HepG2 (cell line): ENCODE data around the gene ATP6V0E2. TPM values are rescaled to one million over a fixed set of nuclear protein-coding genes. Genes with fewer than 3 reads are reported as not detected.

ENCODE experiments used
- ARNT ChIP-seq: fragments of 450-650 bp; IDR thresholded peaks from 2 replicates; pipeline ENCODE4 v1.6.1; 2017
- CREBL2 ChIP-seq: sonication (generic); formaldehyde crosslinking; IDR thresholded peaks from 2 replicates; pipeline ENCODE4 v1.8.1; 2023; ENCODE audit warnings: missing genetic modification reagents, mild to moderate bottlenecking, borderline replicate concordance
- HOXA5 ChIP-seq: sonication (generic); formaldehyde crosslinking; IDR thresholded peaks from 2 replicates; pipeline ENCODE4 v1.4.0; 2020; ENCODE audit warnings: missing genetic modification reagents
- IRF9 ChIP-seq: sonication (generic); formaldehyde crosslinking; IDR thresholded peaks from 2 replicates; pipeline ENCODE4 v1.8.0; 2022; ENCODE audit warnings: missing genetic modification reagents, mild to moderate bottlenecking, borderline replicate concordance
- KAT7 ChIP-seq: IDR thresholded peaks from 2 replicates; pipeline ENCODE4 v1.6.1; 2018; ENCODE audit warnings: borderline replicate concordance, missing compliant biosample characterization
- KDM5A ChIP-seq: fragments of 200-600 bp; sonication (generic); IDR thresholded peaks from 2 replicates; pipeline ENCODE4 v1.7.0; 2018; ENCODE audit warnings: antibody characterized with exemption, mild to moderate bottlenecking, low read length, borderline replicate concordance
- KMT2B ChIP-seq: IDR thresholded peaks from 2 replicates; pipeline ENCODE4 v1.6.1; 2016; ENCODE audit warnings: missing genetic modification reagents, missing compliant biosample characterization
- POLR2G ChIP-seq: fragments of 200-400 bp; formaldehyde crosslinking; IDR thresholded peaks from 2 replicates; pipeline ENCODE4 v1.6.1; 2018; ENCODE audit warnings: mild to moderate bottlenecking, low read depth, low read length, moderate library complexity
- PREB ChIP-seq: sonication (generic); formaldehyde crosslinking; IDR thresholded peaks from 2 replicates; pipeline ENCODE4 v1.4.0; 2020; ENCODE audit warnings: missing genetic modification reagents
- RFX5 ChIP-seq: IDR thresholded peaks from 2 replicates; pipeline ENCODE4 v1.6.1; 2011; ENCODE audit warnings: low read depth, low read length, improper control_type of control experiment
- SMARCE1 ChIP-seq: fragments of 450-650 bp; IDR thresholded peaks from 2 replicates; pipeline ENCODE4 v1.6.1; 2017; ENCODE audit warnings: borderline replicate concordance
- SP4 ChIP-seq: sonication (generic); formaldehyde crosslinking; IDR thresholded peaks from 2 replicates; pipeline ENCODE4 v1.8.1; 2023; ENCODE audit warnings: mild to moderate bottlenecking, missing genetic modification reagents
- ZBTB7A ChIP-seq: sonication (generic); formaldehyde crosslinking; IDR thresholded peaks from 2 replicates; pipeline ENCODE4 v1.8.0; 2022; ENCODE audit warnings: mild to moderate bottlenecking, missing genetic modification reagents
- ZMYM2 ChIP-seq: sonication (generic); formaldehyde crosslinking; IDR thresholded peaks from 2 replicates; pipeline ENCODE4 v1.8.0; 2022; ENCODE audit warnings: mild to moderate bottlenecking, missing genetic modification reagents
- ZNF263 ChIP-seq: sonication (generic); formaldehyde crosslinking; IDR thresholded peaks from 2 replicates; pipeline ENCODE4 v1.4.0; 2020; ENCODE audit warnings: missing genetic modification reagents
- ZNF574 ChIP-seq: sonication (generic); formaldehyde crosslinking; IDR thresholded peaks from 2 replicates; pipeline ENCODE4 v1.4.0; 2020; ENCODE audit warnings: missing genetic modification reagents
- ZNF615 ChIP-seq: sonication (generic); formaldehyde crosslinking; IDR thresholded peaks from 2 replicates; pipeline ENCODE4 v1.5.0; 2020; ENCODE audit warnings: mild to moderate bottlenecking, missing genetic modification reagents, borderline replicate concordance
- ZNF670 ChIP-seq: sonication (generic); formaldehyde crosslinking; IDR thresholded peaks from 2 replicates; pipeline ENCODE4 v1.8.0; 2022; ENCODE audit warnings: mild to moderate bottlenecking, missing genetic modification reagents, borderline replicate concordance
- ZNF720 ChIP-seq: sonication (generic); formaldehyde crosslinking; IDR thresholded peaks from 2 replicates; pipeline ENCODE4 v1.4.0; 2020; ENCODE audit warnings: missing genetic modification reagents
- ZNF775 ChIP-seq: sonication (generic); formaldehyde crosslinking; IDR thresholded peaks from 2 replicates; pipeline ENCODE4 v1.4.0; 2020; ENCODE audit warnings: missing genetic modification reagents, mild to moderate bottlenecking, moderate library complexity, borderline replicate concordance
- polyA plus RNA-seq, 8 experiments: library from polyadenylated mRNA; depleted of rRNA in 3 of 8; stranded (reverse) in 7 of 8; unstranded in 1 of 8; fragments of >200 nt; fragmentation: Illumina TruSeq in 4 of 8; extraction: Trizol in 4 of 8; gene quantifications; 2 replicates each; pipeline versions ENCODE4 v1.2.1 to v1.2.3, GENCODE V29; 2011 to 2016; ENCODE audit warnings: low read depth in 4 of 8, missing spikeins in 1 of 8, mixed read lengths in 1 of 8; ENCODE audit not compliant: insufficient read depth in 1 of 8
- total RNA-seq, 5 experiments: library from RNA; depleted of rRNA; stranded (reverse); fragments of >200 nt; fragmentation: Illumina TruSeq; extraction: Trizol; gene quantifications; 2 replicates each; pipeline ENCODE4 v1.2.3, GENCODE V29; 2016; ENCODE audit warnings: low read depth in 1 of 5

The ATP6V0E2 gene
- total and polyA plus RNA-seq, 2 of the 13 experiments (the other 11 are each of a cell fraction or from before 2014, with no cell fraction given), result 36.8 to 203 TPM

GRCh38 chr7:149873970-149874643 lies 338 bp downstream of the ATP6V0E2 start (continued):
- TF ChIP-seq KAT7 (CRISPR knock-in tag) (0 out of 2 replicates have a peak, but pooled peaks have one; percentile 26), ZNF263 (CRISPR knock-in tag) (no peak; the same call in 1 of the 2 replicates), KDM5A (0 out of 2 replicates have a peak, but pooled peaks have one; percentile 19), ZNF615 (CRISPR knock-in tag) (no peak), SMARCE1 (no peak), ZNF574 (CRISPR knock-in tag) (peak; percentile 47), SP4 (CRISPR knock-in tag) (no peak), CREBL2 (CRISPR knock-in tag) (no peak), ZNF775 (CRISPR knock-in tag) (no peak), ZBTB7A (CRISPR knock-in tag) (no peak), ZMYM2 (CRISPR knock-in tag) (no peak), PREB (no peak), KMT2B (CRISPR knock-in tag) (no peak), HOXA5 (CRISPR knock-in tag) (peak; percentile 75; the same call in 1 of the 2 replicates), RFX5 (0 out of 2 replicates have a peak, but pooled peaks have one; percentile 0), POLR2G (peak; percentile 15; the same call in 1 of the 2 replicates), IRF9 (CRISPR knock-in tag) (0 out of 2 replicates have a peak, but pooled peaks have one; percentile 25), ZNF670 (CRISPR knock-in tag) (no peak), ARNT (no peak), ZNF720 (no peak)
